GM19372 (cell line): ENCODE data around the gene KCNA10.

ENCODE experiments used
- ATAC-seq: cut with Tn5 transposase; IDR thresholded peaks from one replicate; pipeline ENCODE4 v1.9.1; 2021; ENCODE audit warnings: mild to moderate bottlenecking, low read depth, moderate library complexity; ENCODE audit not compliant: unreplicated experiment

Gene KCNA10

DNA sequence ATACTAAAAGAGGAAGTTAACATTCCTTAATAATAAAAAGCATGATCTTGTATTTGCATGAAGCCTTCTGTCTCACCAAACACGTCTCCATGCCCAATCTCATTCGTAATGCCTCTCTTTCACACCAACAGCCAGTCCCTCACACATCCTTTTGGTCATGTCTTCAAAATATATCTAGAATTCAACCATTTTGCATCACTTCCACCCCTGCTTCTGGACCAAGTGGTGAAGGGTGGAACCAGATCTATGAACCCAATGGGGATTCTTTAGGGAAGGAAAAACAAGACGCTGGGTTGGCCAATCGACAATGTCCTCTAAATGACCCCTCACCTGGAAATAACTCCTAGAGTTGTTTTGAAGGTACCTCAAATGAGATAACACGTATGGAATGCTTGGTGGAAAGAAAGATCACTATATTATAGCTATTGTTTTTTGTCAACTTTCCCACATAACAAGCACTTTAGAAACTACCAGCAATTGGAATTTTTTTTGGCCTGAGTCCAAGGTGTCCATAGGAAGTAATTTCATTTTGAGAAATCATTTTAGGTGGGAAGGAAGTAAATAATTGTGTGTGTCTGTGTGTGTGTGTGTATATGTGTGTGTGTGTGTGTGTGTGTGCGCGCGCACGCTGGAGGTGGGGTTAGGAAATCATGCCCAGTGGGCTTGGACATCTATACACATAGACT lies at the start of gene KCNA10:
KCNA10 (minus strand) TSS at position 51 of the 686 bp plus-strand sequence. CDS start 388 bp downstream, outside the sequence.
- no peak for ATAC-seq

DNA sequence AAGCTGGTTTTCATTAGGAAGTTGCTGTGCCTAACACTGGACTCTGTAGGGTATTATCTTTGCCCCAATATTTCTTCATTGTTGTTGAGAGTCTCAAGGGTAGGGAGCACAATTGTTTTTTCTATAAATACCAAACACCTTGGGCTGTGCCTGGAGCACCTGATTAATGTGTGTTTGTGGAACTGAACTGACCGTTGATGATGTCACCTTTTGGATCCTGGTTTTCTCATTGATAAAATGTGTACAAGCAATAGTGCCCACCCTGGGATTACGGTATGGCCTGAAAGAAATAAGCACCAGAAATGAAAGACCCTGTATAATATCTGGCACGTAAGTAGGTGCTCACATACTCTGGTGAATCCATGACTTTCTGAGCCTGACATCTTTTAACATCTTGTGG lies 47.9 kb upstream of the KCNA10 start:
- ATAC-seq: no peak

DNA sequence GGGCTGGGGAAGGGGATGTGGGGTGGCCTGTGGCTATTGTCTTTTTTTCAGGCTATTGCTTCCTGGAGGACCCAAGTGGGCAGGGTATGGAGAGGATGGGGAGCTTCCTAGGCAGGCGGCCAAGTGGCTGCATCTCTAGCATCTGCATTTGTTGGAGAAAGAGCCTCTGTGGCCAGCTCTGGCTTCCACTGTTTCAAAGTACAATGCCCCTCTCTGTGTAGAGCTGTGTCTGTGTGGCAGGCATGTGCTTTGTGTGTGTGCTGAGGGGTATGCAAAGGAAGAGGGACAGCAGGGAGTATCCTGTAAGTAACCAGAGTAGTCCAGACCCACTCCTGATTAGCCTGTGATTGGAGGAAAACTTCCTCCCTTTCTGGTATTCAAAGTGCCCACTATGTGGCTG lies 46.6 kb upstream of the KCNA10 start:
- no peak for ATAC-seq

DNA sequence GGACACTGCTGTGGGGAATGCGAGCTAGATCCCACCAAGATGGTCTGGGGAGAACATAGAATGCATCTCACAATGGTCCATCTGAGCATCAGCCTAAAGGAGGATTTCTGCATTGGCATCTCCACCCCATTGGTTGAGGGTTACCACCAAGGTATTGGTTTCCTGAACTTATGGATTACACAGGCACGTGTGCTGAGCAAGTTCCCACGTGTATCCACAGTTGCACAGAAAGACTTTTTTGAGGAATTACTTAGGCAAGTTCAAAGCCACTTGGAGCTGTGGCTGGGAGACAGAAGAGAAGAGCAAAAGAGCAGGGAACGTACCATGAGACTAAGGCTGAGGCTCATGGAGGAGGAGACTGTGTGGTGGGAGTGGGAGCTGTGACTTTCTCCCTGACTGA lies 44.1 kb upstream of the KCNA10 start:
- no peak for ATAC-seq

DNA sequence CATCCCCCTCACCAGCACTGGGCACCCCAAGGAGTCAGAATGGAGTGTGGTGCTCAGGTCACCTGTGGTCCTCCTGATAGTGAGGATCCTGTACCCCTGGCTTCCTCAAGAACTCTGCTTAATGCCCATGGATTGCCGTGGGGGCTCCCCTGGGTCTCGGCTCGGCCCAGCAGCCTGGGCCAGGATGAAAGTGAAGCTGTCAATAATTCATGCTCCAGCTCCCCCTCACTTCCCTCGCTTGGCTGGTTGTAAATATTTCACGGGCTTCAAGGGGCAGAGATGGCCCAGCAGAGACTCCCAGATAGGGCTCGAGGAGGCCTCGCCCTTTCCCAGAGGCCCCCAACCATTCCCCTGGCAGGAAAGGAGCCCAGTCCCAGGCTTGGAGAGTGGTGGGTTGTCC lies 42.6 kb upstream of the KCNA10 start:
- ATAC-seq: no peak

DNA sequence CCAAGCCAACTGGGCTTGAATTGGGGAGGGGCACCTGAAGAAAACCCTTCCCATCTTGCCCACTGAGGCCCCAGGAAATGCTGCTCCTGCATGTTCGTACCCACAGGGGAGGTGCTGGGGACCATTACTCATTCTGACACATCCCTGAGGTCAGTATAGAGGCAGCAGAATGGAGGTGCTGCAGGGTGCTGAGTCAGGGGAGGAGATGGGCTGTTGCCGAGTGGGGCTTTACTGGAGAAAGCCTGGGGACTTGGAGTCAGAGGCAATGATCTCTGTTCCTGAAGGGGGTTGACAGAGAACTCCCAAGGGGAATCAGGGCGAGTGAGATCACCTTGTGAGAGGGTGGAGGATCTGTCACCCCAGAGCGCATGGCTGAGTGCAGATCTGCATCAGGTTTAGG lies 40.2 kb upstream of the KCNA10 start:
- no peak for ATAC-seq

DNA sequence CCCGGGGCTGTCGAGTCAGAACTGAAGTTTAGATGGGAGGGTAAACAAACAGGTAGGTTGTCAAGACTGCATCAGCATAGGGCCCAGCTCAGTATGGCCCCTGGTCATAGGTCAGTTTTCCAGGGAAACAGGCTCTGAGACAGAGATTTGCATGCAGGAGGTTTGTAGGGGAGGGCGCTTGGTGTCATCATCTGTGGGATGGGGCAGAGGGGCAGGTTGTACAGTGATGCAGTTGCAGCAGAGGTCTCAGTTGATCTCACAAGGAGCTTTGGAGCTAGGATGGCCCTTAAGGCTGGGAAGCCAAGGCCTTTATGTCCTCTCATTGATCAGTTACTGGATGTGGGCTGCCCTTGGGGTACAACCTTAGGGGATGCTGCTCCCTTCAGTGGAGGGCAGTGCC lies 38.5 kb upstream of the KCNA10 start:
- ATAC-seq: no peak

DNA sequence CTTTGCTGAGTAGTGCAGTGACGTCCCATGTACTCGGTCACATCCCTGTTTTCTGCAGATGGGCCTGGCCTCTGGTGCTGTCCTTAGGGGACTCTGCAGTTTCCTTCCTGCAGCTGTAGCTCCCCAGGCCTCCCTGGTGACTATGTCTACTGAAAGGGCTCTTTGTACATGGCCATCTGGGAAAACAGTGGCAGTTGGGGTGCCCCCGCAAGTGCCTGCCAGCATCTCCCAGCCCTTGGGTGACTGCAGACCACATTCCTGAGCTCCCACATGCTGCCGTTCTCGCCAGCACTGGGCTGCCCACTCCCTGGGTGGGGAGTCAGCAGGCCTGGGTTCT lies 37.5 kb upstream of the KCNA10 start:
- no peak for ATAC-seq

DNA sequence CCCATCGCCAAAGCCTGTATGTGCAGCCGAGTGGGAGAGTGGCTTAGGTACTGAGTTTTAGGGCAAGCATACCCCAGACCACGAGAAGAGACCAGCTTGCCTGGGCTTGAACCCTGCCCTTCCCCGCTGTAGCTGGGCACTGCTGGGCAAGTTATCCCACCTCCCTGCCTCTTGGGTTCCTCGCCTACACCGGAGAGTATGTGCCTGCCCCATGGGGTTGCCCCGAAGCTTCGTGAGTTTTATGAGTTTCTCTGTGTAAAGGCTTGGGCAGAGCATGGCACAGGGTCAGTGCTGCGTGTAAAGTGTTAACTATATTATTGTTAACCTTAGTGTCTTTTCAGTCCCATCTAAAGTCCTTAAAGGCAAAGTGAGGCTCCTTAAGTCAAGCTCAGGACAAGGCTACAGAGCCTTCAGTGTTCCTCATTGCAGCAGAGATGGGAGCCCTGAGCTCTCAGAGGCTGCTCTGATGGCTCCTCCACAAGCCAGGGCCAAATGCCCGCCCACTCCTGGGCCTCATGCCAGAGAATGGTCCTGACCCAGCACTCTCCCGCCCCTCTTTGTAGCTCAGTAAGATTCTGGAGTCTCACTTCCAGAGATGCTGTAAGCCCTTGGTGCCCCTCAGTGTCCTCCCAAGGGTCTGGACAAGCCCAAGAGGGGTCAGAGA lies 37.0 kb upstream of the KCNA10 start:
- no peak for ATAC-seq

DNA sequence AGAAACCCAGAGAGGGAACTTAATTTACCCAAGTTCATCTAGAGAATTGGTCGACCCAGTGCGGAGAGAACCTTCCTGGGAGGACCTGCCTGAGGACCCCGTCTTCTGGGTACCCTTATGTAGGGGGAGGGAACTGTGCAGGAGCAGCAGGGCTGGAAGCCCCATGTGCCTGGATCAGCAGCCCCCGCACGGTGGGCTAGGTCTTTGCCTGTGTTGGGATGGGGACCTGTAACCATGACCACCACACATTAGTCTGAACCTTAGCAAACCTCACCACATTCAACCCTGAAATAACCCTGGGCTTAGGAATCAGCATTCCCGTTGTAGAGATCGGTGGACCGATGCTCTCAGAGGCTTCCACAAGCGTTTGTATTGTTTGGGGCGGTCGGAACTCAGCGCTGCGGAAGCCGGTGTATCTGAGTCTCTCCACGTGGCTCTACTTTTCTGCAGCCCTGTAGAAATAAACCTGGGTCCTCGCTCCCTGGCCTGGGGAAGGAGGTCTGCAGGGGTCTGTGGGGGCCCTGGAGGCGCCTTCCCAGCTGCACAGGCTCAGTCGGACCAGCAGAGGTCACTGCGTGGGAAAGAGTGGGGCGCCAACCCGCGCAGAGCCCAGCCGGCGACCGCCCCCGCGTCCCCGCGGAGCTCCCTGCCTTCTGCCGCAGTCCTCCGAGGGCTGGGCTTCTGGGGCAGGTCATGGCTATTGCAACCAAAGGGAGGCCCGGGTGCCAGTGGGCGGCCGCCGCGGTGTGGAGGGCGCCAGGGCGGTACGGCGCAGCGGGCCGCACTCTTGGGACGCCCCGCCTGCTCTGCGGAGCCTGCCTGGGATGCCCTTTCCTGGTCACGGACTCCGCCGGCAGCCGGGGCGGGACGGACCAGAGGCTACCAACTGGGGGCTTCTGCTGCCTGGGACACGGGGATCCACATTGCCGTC lies 36.2 kb upstream of the KCNA10 start:
- ATAC-seq: no peak

DNA sequence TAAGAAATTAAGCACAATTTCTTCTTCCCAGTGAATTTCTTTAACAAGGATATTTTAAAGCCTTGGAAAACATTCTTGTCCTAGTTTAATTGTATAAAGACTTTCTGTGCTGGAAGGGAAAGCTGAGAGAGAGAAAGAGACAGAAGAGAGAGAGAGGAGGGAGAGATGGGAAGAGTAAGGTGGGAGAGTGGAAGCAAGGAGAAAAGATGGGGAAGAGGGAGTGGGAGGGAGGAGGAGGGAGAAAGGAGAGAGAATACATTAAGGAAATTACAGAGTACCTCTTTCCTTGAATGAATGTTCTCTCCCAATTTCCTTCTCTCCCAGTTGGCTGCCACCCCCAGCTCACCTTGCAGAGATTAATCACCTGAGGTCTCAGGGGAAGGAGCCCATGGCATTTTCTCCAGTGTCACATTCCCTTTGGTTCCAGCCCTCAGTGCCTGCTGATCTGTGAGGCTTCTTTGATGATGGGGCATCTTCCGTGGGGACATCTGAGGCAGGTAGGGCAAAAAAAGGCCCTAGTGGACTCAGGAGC lies 32.4 kb upstream of the KCNA10 start:
- no peak for ATAC-seq

DNA sequence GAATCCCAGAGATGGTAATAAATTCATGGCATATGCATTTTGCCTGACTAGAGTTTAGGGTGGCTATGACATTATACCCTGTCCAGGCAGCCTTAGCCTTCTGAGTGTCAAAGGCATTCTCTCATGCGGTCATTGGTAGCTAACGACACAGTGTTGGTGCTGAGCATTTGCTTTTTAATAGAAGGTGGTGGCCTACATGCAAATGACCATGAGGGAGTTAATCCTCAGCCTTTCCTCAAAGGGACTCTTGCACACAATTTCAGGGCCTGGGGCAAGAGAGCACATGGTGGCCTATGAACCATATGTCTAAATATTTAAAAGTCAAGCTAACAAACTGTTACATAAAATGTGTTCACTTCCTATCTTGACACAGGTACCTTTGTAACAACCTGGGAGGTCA lies 30.9 kb upstream of the KCNA10 start:
- ATAC-seq: no peak

DNA sequence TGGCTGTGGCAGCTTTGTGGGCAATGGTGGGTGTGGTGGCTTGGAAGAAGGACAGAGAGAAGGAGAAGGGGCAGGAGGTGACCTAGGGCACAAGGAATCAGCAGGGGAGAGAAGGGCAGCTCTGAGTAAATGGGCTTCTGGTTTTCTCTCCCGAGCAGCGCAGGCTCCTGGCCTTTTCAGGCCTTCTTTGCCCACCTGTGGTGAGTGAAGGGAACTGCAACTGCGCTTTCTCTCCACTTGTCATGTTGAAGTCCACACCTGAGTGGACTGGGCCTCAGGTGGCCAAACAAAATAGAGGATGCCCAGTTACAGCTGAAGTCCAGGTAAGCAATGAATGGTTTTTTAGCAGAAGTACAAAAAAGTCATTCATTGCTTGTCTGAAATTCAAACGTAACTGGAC lies 29.4 kb upstream of the KCNA10 start:
- no peak for ATAC-seq

DNA sequence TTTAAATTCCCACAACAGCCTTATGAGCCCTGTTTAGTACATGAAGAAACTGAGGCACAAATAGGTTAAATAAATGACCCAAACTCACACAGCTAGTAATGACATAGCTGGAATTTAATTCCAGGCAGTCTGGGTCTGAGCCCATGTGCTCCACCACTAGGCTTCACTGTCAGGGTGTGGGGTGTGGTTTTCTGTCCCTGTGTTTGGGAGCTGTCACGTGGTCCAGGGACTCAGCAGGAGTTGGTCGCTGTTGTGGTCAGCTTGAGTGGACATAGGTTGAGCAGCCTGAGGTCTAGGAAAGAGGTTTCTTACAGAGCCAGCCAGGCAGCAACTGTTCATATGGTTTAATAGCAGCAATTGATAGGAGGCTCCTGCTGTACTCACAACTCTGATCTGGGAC lies 28.0 kb upstream of the KCNA10 start:
- ATAC-seq: no peak

DNA sequence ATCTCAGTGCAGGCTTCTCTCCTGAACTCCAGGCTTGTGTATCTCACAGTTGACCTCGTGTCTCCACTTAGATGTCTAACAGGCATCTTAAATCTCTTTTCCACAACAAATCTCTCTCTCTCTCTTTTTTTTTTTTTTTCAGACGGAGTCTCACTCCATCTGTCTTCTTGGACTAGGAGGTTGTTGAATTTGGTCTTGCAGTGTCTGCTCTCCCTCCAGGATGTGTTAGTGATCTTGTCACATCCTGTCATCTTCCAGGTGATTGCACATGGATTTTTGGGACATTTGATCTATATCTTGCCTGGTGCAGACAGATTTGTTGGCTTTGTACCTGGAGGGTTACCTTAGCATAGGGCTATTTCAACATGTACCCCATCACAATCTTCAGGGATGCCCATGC lies 26.5 kb upstream of the KCNA10 start:
- no peak for ATAC-seq

DNA sequence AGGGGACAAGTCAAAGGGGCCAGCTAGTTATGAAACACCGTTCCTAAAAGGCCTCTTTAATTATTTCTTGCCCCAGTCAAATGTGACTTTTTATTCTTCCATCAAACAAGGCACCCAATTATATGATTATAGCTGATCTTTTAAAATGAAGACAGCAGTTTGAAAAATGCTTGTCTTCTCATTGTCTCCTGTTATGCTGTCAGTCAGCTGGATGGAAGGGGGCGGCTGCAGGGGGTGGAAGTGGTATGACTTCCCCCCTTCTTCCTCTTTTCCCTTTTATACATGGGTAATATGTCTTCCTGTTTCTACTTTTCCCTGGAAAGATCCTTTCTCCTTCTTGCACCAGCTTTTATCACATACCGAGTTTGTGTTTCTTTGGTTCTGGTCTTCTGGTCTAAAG lies 25.8 kb upstream of the KCNA10 start:
- no peak for ATAC-seq

DNA sequence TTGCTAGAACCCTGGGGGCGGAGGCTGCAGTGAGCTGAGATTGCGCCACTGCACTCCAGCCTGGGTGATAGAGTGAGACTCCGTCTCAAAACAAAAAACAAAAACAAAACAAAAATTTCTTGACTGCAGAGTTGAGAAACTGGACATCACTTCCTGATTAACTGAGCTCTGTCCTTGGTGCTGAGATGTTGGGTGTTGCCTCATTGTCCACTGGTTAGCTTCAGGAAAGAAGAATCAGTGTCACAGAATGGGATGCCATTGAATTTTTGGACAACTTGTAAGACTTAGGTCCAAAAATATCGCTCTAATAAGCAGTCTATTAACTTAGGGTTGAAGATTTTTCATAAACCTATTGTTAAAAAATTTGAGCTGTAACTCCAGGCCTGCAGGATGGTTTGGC lies 23.8 kb upstream of the KCNA10 start:
- no peak for ATAC-seq

DNA sequence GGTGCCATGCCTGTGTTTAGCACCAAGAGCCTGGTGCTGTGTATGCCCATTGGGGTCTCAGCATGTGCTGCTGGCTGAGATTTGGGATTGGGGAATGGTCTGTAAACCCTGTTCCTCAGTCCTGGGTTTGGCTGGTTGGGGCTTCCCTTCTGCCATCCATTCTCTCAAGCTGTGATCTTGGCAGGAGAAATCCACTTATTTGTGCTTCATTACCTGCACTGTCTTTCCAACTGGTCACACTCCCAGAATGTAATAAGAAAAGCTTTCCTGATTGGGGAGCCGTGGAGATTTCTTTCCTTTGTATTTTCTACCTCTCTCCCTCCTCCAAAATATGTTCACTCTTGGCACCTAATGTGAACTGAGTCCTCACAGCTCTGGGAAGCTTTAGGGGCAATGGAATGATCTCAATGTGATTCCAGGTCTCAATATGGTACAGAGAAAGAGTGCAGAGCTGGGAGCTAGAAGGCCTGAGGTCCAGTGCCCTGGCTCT lies 23.0 kb upstream of the KCNA10 start:
- no peak for ATAC-seq

DNA sequence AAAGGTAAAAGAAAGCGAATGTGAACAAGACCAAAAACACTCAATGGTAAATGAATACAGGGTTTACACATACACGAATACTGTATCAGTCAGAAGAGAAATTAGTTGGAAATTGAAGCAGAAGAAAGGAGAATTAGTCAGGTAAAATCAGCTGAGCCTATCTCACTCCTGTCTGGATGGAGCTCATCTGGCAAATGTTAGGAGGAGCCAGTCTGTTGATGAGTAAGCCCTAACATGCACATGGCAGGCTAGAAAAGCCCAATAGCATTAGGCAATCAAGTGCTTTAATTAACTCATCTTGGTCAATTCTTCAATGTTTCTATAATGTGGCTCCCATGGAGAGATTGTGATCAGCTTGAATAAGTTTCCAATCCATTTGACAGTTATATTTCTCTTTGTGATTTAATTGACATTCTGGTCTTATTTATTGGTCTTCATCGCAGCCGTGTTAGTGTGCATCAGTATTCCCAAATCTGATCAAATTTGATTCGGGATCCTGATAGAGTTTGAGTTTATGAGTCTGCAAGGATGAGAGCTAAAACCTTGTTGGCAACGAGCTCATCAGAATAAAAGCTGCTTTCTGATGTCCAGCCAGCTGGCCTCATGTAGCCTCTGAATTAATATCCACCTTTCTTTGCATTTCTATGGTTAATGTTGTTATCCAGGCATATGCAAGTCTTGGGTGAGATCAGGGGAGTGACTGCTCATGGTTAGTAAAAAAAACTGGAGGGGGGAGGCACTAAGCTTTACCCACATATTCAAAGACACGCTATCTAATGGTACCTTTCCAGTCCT lies 22.1 kb upstream of the KCNA10 start:
- no peak for ATAC-seq

DNA sequence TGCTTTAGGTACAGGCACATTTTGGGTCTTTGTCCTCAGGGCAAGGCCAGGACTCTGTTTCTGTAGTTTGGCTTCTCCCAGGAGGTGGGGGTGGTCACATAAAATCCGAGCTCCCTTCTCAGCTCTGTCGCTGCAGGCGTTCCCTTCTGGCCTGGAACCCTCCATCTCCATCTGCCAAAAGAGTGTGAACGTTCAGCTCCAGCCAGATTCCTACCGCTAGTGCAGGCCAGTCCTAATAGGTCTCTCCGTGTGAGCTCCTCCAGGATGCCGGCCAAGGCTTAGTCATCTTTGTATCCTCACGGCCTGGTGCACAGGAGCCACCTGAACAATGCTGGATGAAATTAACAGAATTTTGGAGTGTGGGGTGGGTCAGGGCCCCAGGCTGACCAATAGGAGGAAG lies 19.9 kb upstream of the KCNA10 start:
- no peak for ATAC-seq
